ENCODE results near the gene DIP2B. TPM values are rescaled to one million over a fixed set of nuclear protein-coding genes. Genes with fewer than 3 reads are reported as not detected.

DIP2B gene
- total RNA-seq, 2 experiments from 2014 or later: 17.0 to 24.1 TPM

GRCh38 chr12:50742776-50743175 lies 238.0 kb downstream of the DIP2B start:
- intact Hi-C loops (cut with micrococcal nuclease; ENCODE audit: unreplicated experiment): no loop called here
- ChIA-PET CTCF (ENCODE audit: unreplicated experiment) (no interaction called here), POLR2A (interaction anchor here (0.7 kb wide), 1 partner anchor 134 kb away, joined by 3 read pairs; no protein-coding TSS in a partner anchor)
- no peak overlapping the region for H3K27ac ChIP-seq (ENCODE audit: low read depth, low read length, poor library complexity, severe bottlenecking)
- no peak overlapping the region for H3K4me3 ChIP-seq (ENCODE audit: low read depth, low read length, poor library complexity, severe bottlenecking)
- peaks cover 44% of the 10 kb centered on the region for H3K36me3 ChIP-seq (ENCODE audit: insufficient read depth, low read length)
- no peak overlapping the region for H2AFZ ChIP-seq (ENCODE audit: low read length)
- BruUV-seq (replicated peaks): no TSS peak
- no peak for DNase-seq (ENCODE audit: low spot score)
- H3K79me2 ChIP-seq (ENCODE audit: insufficient read depth, low read depth, low read length): no peaks in the 10 kb centered on the region
- TF ChIP-seq EZH2phosphoT487 (IDR thresholded peaks at IDR 0.05; ENCODE audit: borderline replicate concordance, low read depth, low read length): no peak
- no peak for TF ChIP-seq CTCF (conservative IDR thresholded peaks at IDR 0.05; ENCODE audit: low read length)
- H4K20me1 ChIP-seq (ENCODE audit: insufficient read depth, low read length): no peaks in the 10 kb centered on the region
- H3K9me2 ChIP-seq (ENCODE audit: insufficient read depth, low read length): no peaks in the 10 kb centered on the region
- H3K4me1 ChIP-seq (ENCODE audit: insufficient read depth, low read length, poor library complexity, severe bottlenecking): no peaks in the 10 kb centered on the region
- no peaks in the 10 kb centered on the region for H3K9me3 ChIP-seq (ENCODE audit: low read length)
- H3K4me2 ChIP-seq (ENCODE audit: low read length): no peak overlapping the region

- Histone ChIP-seq H3K9me2 (ENCODE audit: insufficient read depth, low read length) (no peaks in the 10 kb centered on the region), H3K9me3 (ENCODE audit: low read length) (no peaks in the 10 kb centered on the region), H2AFZ (ENCODE audit: low read length) (no peak overlapping the region), H3K79me2 (ENCODE audit: insufficient read depth, low read depth, low read length) (no peaks in the 10 kb centered on the region), H4K20me1 (ENCODE audit: insufficient read depth, low read length) (no peaks in the 10 kb centered on the region), H3K4me1 (ENCODE audit: insufficient read depth, low read length, poor library complexity, severe bottlenecking) (no peaks in the 10 kb centered on the region), H3K27ac (ENCODE audit: low read depth, low read length, poor library complexity, severe bottlenecking) (no peak overlapping the region), H3K4me3 (ENCODE audit: low read depth, low read length, poor library complexity, severe bottlenecking) (no peak overlapping the region), H3K36me3 (ENCODE audit: insufficient read depth, low read length) (peaks cover 32% of the 10 kb centered on the region), H3K4me2 (ENCODE audit: low read length) (no peak overlapping the region)
- BruUV-seq (replicated peaks): TSS peak; percentile 35
- ChIA-PET CTCF (ENCODE audit: unreplicated experiment) (no interaction called here), POLR2A (no interaction called here)
- DNase-seq (ENCODE audit: low spot score): no peak
- intact Hi-C loops (cut with micrococcal nuclease; ENCODE audit: unreplicated experiment): no loop called here
- no peak for TF ChIP-seq EZH2phosphoT487 (IDR thresholded peaks at IDR 0.05; ENCODE audit: borderline replicate concordance, low read depth, low read length)
These were observed 241.1 kb downstream of the DIP2B start for GRCh38 chr12:50745861-50746260.

GRCh38 chr12:50746431-50746830 lies 241.6 kb downstream of the DIP2B start:
- DNase-seq (ENCODE audit: low spot score): no peak
- ChIA-PET CTCF (ENCODE audit: unreplicated experiment) (no interaction called here), POLR2A (interaction anchor here (0.6 to 0.8 kb wide), 2 partner anchors 249 to 662 kb away, joined by 3 to 4 read pairs; no protein-coding TSS in a partner anchor)
- peaks cover 27% of the 10 kb centered on the region for H3K36me3 ChIP-seq (ENCODE audit: insufficient read depth, low read length)
- TF ChIP-seq CTCF (conservative IDR thresholded peaks at IDR 0.05; ENCODE audit: low read length): no peak
- no peak overlapping the region for H3K4me2 ChIP-seq (ENCODE audit: low read length)
- no peaks in the 10 kb centered on the region for H3K9me2 ChIP-seq (ENCODE audit: insufficient read depth, low read length)
- H2AFZ ChIP-seq (ENCODE audit: low read length): no peak overlapping the region
- no peaks in the 10 kb centered on the region for H4K20me1 ChIP-seq (ENCODE audit: insufficient read depth, low read length)
- no peaks in the 10 kb centered on the region for H3K79me2 ChIP-seq (ENCODE audit: insufficient read depth, low read depth, low read length)
- intact Hi-C loops (cut with micrococcal nuclease; ENCODE audit: unreplicated experiment): no loop called here
- no peak overlapping the region for H3K4me3 ChIP-seq (ENCODE audit: low read depth, low read length, poor library complexity, severe bottlenecking)
- no TSS peak for BruUV-seq (replicated peaks)
- H3K9me3 ChIP-seq (ENCODE audit: low read length): no peaks in the 10 kb centered on the region
- no peak overlapping the region for H3K27ac ChIP-seq (ENCODE audit: low read depth, low read length, poor library complexity, severe bottlenecking)
- no peaks in the 10 kb centered on the region for H3K4me1 ChIP-seq (ENCODE audit: insufficient read depth, low read length, poor library complexity, severe bottlenecking)
